PC-9 (cell line): ENCODE measurements around the gene GPR15LG. TPM values are rescaled to one million over a fixed set of nuclear protein-coding genes. Genes with fewer than 3 reads are reported as not detected.

Experiments used
- BruUV-seq: library from RNA; stranded (reverse); fragments of 400-500 nt; replicated peaks from 2 replicates; lab custom pipeline; 2021; lab: Mats Ljungman, UMichigan
- CTCF ChIA-PET: fragments of 300-600 bp; sonication (Branson Sonifier 250); formaldehyde crosslinking; loops from one replicate; lab custom pipeline; 2022; ENCODE audit warnings: antibody characterized with exemption; lab: Charles Lee
- POLR2A ChIA-PET: fragments of 300-600 bp; sonication (Branson Sonifier 250); formaldehyde crosslinking; loops from one replicate; lab custom pipeline; 2022; ENCODE audit warnings: antibody characterized with exemption; ENCODE audit not compliant: unreplicated experiment; lab: Charles Lee
- DNase-seq, 2 experiments: peaks; one replicate each; pipeline versions ENCODE4 v3.0.0 to v3.0.0-alpha.2; 2015 to 2022; ENCODE audit warnings: mixed read lengths in 1 of 2
- H2AFZ ChIP-seq: fragments of 200-600 bp; sonication (generic); 2 replicates; pipeline ENCODE4 v1.8.1; 2017; ENCODE audit warnings: antibody characterized with exemption
- H3F3A ChIP-seq: fragments of 200-600 bp; sonication (generic); 2 replicates; pipeline ENCODE4 v1.8.1; 2017; ENCODE audit warnings: antibody characterized with exemption, mild to moderate bottlenecking, low read depth; ENCODE audit not compliant: insufficient read depth
- H3K27ac ChIP-seq: fragments of 200-600 bp; sonication (generic); 2 replicates; pipeline ENCODE4 v1.6.1; 2016; ENCODE audit warnings: mixed run types
- H3K27me3 ChIP-seq: fragments of 200-600 bp; sonication (generic); 2 replicates; pipeline ENCODE4 v1.6.1; 2016; ENCODE audit warnings: low read depth, mixed run types; ENCODE audit not compliant: insufficient read depth
- H3K36me3 ChIP-seq: fragments of 200-600 bp; sonication (generic); 2 replicates; pipeline ENCODE4 v1.6.1; 2016; ENCODE audit warnings: low read depth, mixed run types
- H3K4me1 ChIP-seq: fragments of 200-600 bp; sonication (generic); replicated peaks from 2 replicates; pipeline ENCODE4 v1.6.1; 2016; ENCODE audit warnings: mixed run types; ENCODE audit not compliant: insufficient read depth
- H3K4me2 ChIP-seq: fragments of 200-600 bp; sonication (generic); 2 replicates; pipeline ENCODE4 v1.6.1; 2017; ENCODE audit warnings: mixed run types
- H3K4me3 ChIP-seq: fragments of 200-600 bp; sonication (generic); 2 replicates; pipeline ENCODE4 v1.6.1; 2016; ENCODE audit warnings: mixed run types
- H3K79me2 ChIP-seq: fragments of 200-600 bp; sonication (generic); 2 replicates; pipeline ENCODE4 v1.6.1; 2017; ENCODE audit warnings: low read depth, mixed run types
- H3K9me2 ChIP-seq: fragments of 200-600 bp; sonication (generic); 2 replicates; pipeline ENCODE4 v1.8.1; 2017; ENCODE audit warnings: mild to moderate bottlenecking; ENCODE audit not compliant: insufficient read depth
- H3K9me3 ChIP-seq: fragments of 200-600 bp; sonication (generic); 2 replicates; pipeline ENCODE4 v1.8.1; 2016; ENCODE audit warnings: low read depth; ENCODE audit not compliant: insufficient read depth
- H4K20me1 ChIP-seq: fragments of 200-600 bp; sonication (generic); 2 replicates; pipeline ENCODE4 v1.8.1; 2017; ENCODE audit not compliant: insufficient read depth
- EZH2 ChIP-seq: fragments of 200-600 bp; sonication (generic); IDR thresholded peaks from 2 replicates; pipeline ENCODE4 v1.8.0; 2017; ENCODE audit warnings: antibody characterized with exemption, low read depth
- intact Hi-C: fragments of 100-400 bp; cut with micrococcal nuclease; formaldehyde crosslinking; loops from one replicate; pipeline ENCODE4 v1.10.0; 2022; ENCODE audit not compliant: unreplicated experiment
- total RNA-seq: library from RNA; stranded (reverse); gene quantifications from 2 replicates; pipeline ENCODE4 v1.2.3, GENCODE V29; 2021
- TF ChIP-seq, protein P1 (sequence below): fragments of 200-600 bp; sonication (generic); conservative IDR thresholded peaks from 2 replicates; pipeline ENCODE4 v1.6.1; 2017; ENCODE audit warnings: mixed run types, antibody characterized with exemption, mild to moderate bottlenecking, moderate library complexity

GPR15LG gene
- total RNA-seq, 1 experiment from 2014 or later = not detected

DNA sequence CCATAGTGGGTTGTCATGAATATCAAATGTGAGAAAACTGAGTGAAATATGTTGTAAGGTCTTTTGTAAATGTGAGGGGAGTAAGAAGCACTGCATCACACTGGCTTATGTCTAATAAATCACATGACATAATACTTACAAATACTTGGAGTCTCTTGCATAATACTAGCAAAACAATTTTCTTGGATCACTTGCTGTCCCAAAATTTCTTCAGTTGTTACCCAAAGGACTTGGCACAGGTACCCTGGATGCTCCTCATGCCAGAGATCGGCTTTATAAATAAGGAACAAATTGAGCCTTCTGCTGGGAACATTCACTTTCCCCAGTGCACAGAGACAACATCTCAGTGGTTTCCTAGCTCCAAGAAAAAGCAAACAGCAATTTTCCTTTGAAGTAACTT lies 56.8 kb downstream of the GPR15LG start:
- Histone ChIP-seq H3K9me3 (no peaks in the 10 kb centered on the region), H3F3A (no peaks in the 10 kb centered on the region), H3K4me1 (no peaks in the 10 kb centered on the region), H3K79me2 (no peaks in the 10 kb centered on the region), H2AFZ (no peak overlapping the region), H3K27ac (no peak overlapping the region), H3K9me2 (no peaks in the 10 kb centered on the region), H3K4me2 (no peak overlapping the region), H3K36me3 (no peaks in the 10 kb centered on the region), H3K4me3 (no peak overlapping the region), H3K27me3 (peaks cover 86% of the 10 kb centered on the region), H4K20me1 (no peaks in the 10 kb centered on the region)
- DNase-seq = no peak
- TF ChIP-seq, protein P1, sequence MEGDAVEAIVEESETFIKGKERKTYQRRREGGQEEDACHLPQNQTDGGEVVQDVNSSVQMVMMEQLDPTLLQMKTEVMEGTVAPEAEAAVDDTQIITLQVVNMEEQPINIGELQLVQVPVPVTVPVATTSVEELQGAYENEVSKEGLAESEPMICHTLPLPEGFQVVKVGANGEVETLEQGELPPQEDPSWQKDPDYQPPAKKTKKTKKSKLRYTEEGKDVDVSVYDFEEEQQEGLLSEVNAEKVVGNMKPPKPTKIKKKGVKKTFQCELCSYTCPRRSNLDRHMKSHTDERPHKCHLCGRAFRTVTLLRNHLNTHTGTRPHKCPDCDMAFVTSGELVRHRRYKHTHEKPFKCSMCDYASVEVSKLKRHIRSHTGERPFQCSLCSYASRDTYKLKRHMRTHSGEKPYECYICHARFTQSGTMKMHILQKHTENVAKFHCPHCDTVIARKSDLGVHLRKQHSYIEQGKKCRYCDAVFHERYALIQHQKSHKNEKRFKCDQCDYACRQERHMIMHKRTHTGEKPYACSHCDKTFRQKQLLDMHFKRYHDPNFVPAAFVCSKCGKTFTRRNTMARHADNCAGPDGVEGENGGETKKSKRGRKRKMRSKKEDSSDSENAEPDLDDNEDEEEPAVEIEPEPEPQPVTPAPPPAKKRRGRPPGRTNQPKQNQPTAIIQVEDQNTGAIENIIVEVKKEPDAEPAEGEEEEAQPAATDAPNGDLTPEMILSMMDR = no peak
- no peak for TF ChIP-seq EZH2
- CTCF ChIA-PET = no interaction called here
- no TSS peak for BruUV-seq
- POLR2A ChIA-PET = no interaction called here
- intact Hi-C loops = no loop called here

DNA sequence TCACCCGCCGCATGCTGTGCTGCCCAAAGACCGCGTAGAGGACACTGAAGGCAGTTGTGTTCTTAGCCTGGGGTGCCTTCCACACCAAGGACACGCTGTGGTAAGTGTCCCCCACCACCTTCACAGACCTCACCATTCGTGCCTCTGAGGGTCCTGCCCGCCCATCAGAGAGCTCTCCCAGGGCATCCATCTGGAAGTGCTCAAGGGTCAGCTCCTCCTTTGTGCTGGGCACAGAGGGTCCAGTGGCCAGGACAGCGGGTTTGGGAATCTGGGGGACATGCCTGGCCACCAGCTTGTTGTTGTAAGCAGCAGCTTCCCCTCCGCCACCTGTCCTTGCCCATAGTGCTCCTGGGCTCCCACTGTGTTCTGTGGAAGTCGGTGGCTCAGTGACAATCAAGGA lies 58.8 kb downstream of the GPR15LG start:
- H3K27ac ChIP-seq = no peak overlapping the region
- H3K9me3 ChIP-seq = no peaks in the 10 kb centered on the region
- no peaks in the 10 kb centered on the region for H3F3A ChIP-seq
- ChIA-PET POLR2A (no interaction called here), CTCF (no interaction called here)
- no peaks in the 10 kb centered on the region for H3K9me2 ChIP-seq
- H3K4me1 ChIP-seq = no peaks in the 10 kb centered on the region
- peaks cover 93% of the 10 kb centered on the region for H3K27me3 ChIP-seq
- H4K20me1 ChIP-seq = no peaks in the 10 kb centered on the region
- H3K79me2 ChIP-seq = no peaks in the 10 kb centered on the region
- H3K4me3 ChIP-seq = no peak overlapping the region
- H3K36me3 ChIP-seq = no peaks in the 10 kb centered on the region
- DNase-seq = no peak
- BruUV-seq = no TSS peak
- H3K4me2 ChIP-seq = no peak overlapping the region
- no peak overlapping the region for H2AFZ ChIP-seq
- intact Hi-C loops = no loop called here
- TF ChIP-seq, protein P1 = no peak
- TF ChIP-seq EZH2 = no peak

DNA sequence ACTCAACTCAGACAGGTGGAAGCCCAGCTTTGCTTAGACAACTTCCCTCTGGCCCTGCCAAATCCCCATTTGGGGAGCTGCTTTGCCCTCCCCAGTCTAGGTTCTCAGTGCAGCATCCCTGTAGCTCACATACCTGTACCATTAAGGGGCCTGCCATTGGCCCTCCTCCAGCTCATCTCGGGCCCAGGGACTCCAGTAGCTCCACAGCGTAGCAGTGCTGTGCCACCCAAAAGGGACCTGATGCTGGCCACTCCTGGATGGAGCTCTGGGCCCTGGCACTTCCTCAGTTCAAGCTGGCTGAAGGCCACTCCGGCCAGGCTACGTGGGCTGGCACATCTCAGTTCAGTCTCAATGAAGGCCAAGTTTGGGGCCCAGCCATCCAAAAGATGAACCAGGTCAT lies 60.3 kb downstream of the GPR15LG start:
- no peaks in the 10 kb centered on the region for H3K36me3 ChIP-seq
- POLR2A ChIA-PET = no interaction called here
- H3K4me3 ChIP-seq = no peak overlapping the region
- TF ChIP-seq EZH2 = no peak
- TF ChIP-seq, protein P1 = no peak
- intact Hi-C loops = no loop called here
- no peaks in the 10 kb centered on the region for H4K20me1 ChIP-seq
- DNase-seq = no peak
- CTCF ChIA-PET = no interaction called here
- H3K9me2 ChIP-seq = no peaks in the 10 kb centered on the region
- no peaks in the 10 kb centered on the region for H3F3A ChIP-seq
- no TSS peak for BruUV-seq
- H3K9me3 ChIP-seq = no peaks in the 10 kb centered on the region
- no peaks in the 10 kb centered on the region for H3K4me1 ChIP-seq
- no peak overlapping the region for H3K4me2 ChIP-seq
- H2AFZ ChIP-seq = no peak overlapping the region
- no peak overlapping the region for H3K27ac ChIP-seq
- H3K79me2 ChIP-seq = no peaks in the 10 kb centered on the region
- H3K27me3 ChIP-seq = peaks cover 98% of the 10 kb centered on the region
